Trophoblast cell (in vitro differentiated cells and primary cell): ENCODE data around the gene TTC27.

ENCODE experiments used
- DNase-seq, 2 donors: peaks; one replicate each; pipeline ENCODE4 v3.0.0-alpha.2; 2016
- H2AFZ ChIP-seq: 2 replicates; pipeline ENCODE4 v1.6.1; 2013; ENCODE audit warnings: low read length, moderate library complexity, mild to moderate bottlenecking; ENCODE audit not compliant: insufficient read depth, poor library complexity
- H2AK5ac ChIP-seq: 2 replicates; pipeline ENCODE4 v1.6.1; 2013; ENCODE audit warnings: mild to moderate bottlenecking, low read length
- H2BK120ac ChIP-seq: 2 replicates; pipeline ENCODE4 v1.6.1; 2013; ENCODE audit warnings: low read length, mild to moderate bottlenecking, moderate library complexity; ENCODE audit not compliant: insufficient read depth, poor library complexity
- H2BK12ac ChIP-seq: 2 replicates; pipeline ENCODE4 v1.6.1; 2013; ENCODE audit warnings: mild to moderate bottlenecking, low read length, moderate library complexity
- H2BK5ac ChIP-seq: 2 replicates; pipeline ENCODE4 v1.6.1; 2013; ENCODE audit warnings: low read length, low read depth, moderate library complexity, mild to moderate bottlenecking; ENCODE audit not compliant: poor library complexity
- H3K14ac ChIP-seq: 2 replicates; pipeline ENCODE4 v1.6.1; 2013; ENCODE audit warnings: mild to moderate bottlenecking, low read length
- H3K18ac ChIP-seq: 2 replicates; pipeline ENCODE4 v1.6.1; 2013; ENCODE audit warnings: mild to moderate bottlenecking, low read length
- H3K23ac ChIP-seq: 2 replicates; pipeline ENCODE4 v1.6.1; 2013; ENCODE audit warnings: low read length
- H3K27ac ChIP-seq: 2 replicates; pipeline ENCODE4 v1.5.1; 2013; ENCODE audit warnings: low read depth, mild to moderate bottlenecking, inconsistent platforms, low read length, moderate library complexity
- H3K27me3 ChIP-seq: 2 replicates; pipeline ENCODE4 v1.6.1; 2013; ENCODE audit warnings: inconsistent platforms, mild to moderate bottlenecking, low read length, moderate library complexity; ENCODE audit not compliant: insufficient read depth
- H3K36me3 ChIP-seq, 2 experiments: 1 replicate in 1 of 2; 2 replicates in 1 of 2; pipeline ENCODE4 v1.6.1; 2013; ENCODE audit warnings: low read length in 2 of 2, mild to moderate bottlenecking in 2 of 2, moderate library complexity in 1 of 2; ENCODE audit not compliant: insufficient read depth in 2 of 2, control insufficient read depth in 1 of 2
- H3K4ac ChIP-seq: 2 replicates; pipeline ENCODE4 v1.6.1; 2013; ENCODE audit warnings: low read depth, mild to moderate bottlenecking, low read length, moderate library complexity
- H3K4me1 ChIP-seq, 2 experiments: 1 replicate in 1 of 2; 2 replicates in 1 of 2; pipeline ENCODE4 v1.6.1; 2013; ENCODE audit warnings: low read length in 2 of 2, mild to moderate bottlenecking in 2 of 2, moderate library complexity in 1 of 2; ENCODE audit not compliant: insufficient read depth in 2 of 2, control insufficient read depth in 1 of 2
- H3K4me2 ChIP-seq: 2 replicates; pipeline ENCODE4 v1.6.1; 2013; ENCODE audit warnings: inconsistent platforms, mild to moderate bottlenecking, low read length, moderate library complexity
- H3K4me3 ChIP-seq: 2 replicates; pipeline ENCODE4 v1.5.1; 2013; ENCODE audit warnings: mild to moderate bottlenecking, low read depth, low read length, inconsistent platforms
- H3K79me1 ChIP-seq: one replicate; pipeline ENCODE4 v1.6.1; 2013; ENCODE audit warnings: low read length
- H3K79me2 ChIP-seq: 2 replicates; pipeline ENCODE4 v1.6.1; 2013; ENCODE audit warnings: low read length, mild to moderate bottlenecking; ENCODE audit not compliant: control insufficient read depth, insufficient read depth, poor library complexity
- H3K9ac ChIP-seq: 2 replicates; pipeline ENCODE4 v1.6.1; 2013; ENCODE audit warnings: mild to moderate bottlenecking, low read length
- H3K9me3 ChIP-seq: 2 replicates; pipeline ENCODE4 v1.6.1; 2013; ENCODE audit warnings: low read depth, mild to moderate bottlenecking, control low read depth, inconsistent platforms, low read length; ENCODE audit not compliant: insufficient read depth
- H4K12ac ChIP-seq: 2 replicates; pipeline ENCODE4 v1.6.1; 2013; ENCODE audit warnings: low read depth, mild to moderate bottlenecking, low read length, moderate library complexity
- H4K8ac ChIP-seq: 2 replicates; pipeline ENCODE4 v1.6.1; 2013; ENCODE audit warnings: low read depth, mild to moderate bottlenecking, low read length, moderate library complexity
- H4K91ac ChIP-seq: one replicate; pipeline ENCODE4 v1.6.1; 2013; ENCODE audit warnings: low read depth, mild to moderate bottlenecking, low read length, moderate library complexity
- WGBS: extraction: QIAGEN DNeasy Blood & Tissue Kit; methylation state at CpG from one replicate; pipeline ENCODE4 v1.1.7; 2013; ENCODE audit warnings: missing lambda C conversion rate; ENCODE audit not compliant: insufficient read length, insufficient coverage; ENCODE audit errors: extremely low coverage; 5-methylcytosine and 5-hydroxymethylcytosine counted together

The TTC27 gene

DNA sequence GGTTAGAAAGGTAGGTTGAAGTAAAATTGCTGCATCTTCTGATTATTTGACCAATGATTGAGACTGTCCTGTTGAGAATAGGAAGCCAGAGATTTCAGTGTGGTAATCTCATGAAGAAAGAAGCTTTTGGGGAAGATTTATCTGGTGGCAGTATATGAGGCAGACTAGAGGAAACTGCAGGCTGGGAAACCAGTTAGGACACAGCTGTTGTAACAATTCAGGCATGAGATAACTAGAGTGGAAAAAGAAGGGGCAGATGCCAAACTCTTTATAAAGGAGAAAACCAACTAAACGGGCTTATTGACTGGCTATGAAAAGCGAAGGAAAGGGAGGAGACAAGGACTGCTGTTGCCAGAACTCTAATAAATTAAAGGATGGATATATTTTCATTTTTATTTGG is 155.6 kb downstream of the TTC27 start:
- Histone ChIP-seq H3K27me3 (no peaks in the 10 kb centered on the region), H3K4me2 (no peak overlapping the region), H3K23ac (no peak overlapping the region), H4K8ac (no peak overlapping the region), H3K9ac (no peak overlapping the region), H3K4ac (no peak overlapping the region), H3K79me1 (no peaks in the 10 kb centered on the region), H2BK120ac (no peak overlapping the region), H3K27ac (no peak overlapping the region), H3K4me3 (no peak overlapping the region), H3K9me3 (no peaks in the 10 kb centered on the region), H3K14ac (no peak overlapping the region), H3K18ac (no peak overlapping the region), H4K12ac (no peak overlapping the region), H3K4me1 (no peaks in the 10 kb centered on the region), H2BK12ac (no peak overlapping the region), H4K91ac (no peak overlapping the region), H2BK5ac (no peak overlapping the region), H3K79me2 (no peaks in the 10 kb centered on the region), H2AK5ac (no peak overlapping the region), H2AFZ (no peak overlapping the region), H3K36me3 (no peaks in the 10 kb centered on the region)
- no CpG with 5 or more reads among the region's 2 CpGs for whole genome bisulfite sequencing
- DNase-seq = peak; percentile 41 to 89

DNA sequence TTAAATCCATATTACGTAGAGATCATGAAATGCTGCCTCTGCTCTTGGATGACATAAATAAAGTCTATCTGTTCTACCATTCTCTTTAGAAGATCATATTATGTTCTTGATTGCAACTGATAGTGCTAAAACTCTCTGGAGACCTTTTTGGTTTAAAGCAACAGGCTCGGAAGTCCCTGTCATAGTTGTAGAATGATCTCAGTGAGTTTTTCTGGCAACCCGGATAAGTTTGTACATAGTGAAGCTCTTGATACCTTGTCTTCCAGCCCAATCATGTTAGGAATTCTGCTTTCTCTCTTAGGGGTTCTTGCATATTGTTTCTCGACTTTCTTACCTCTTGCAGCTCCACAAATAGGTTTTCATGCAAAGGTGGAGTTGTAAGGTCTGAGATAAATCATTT is 156.1 kb downstream of the TTC27 start:
- Histone ChIP-seq H3K27me3 (no peaks in the 10 kb centered on the region), H3K9me3 (no peaks in the 10 kb centered on the region), H3K4me1 (no peaks in the 10 kb centered on the region), H3K14ac (no peak overlapping the region), H4K8ac (no peak overlapping the region), H3K23ac (no peak overlapping the region), H2BK12ac (no peak overlapping the region), H3K4ac (no peak overlapping the region), H3K36me3 (no peaks in the 10 kb centered on the region), H2AFZ (no peak overlapping the region), H4K12ac (no peak overlapping the region), H3K4me3 (no peak overlapping the region), H3K27ac (no peak overlapping the region), H3K9ac (no peak overlapping the region), H3K18ac (no peak overlapping the region), H3K4me2 (no peak overlapping the region), H2BK5ac (no peak overlapping the region), H3K79me2 (no peaks in the 10 kb centered on the region), H2AK5ac (no peak overlapping the region), H4K91ac (no peak overlapping the region), H2BK120ac (no peak overlapping the region), H3K79me1 (no peaks in the 10 kb centered on the region)
- no CpG with 5 or more reads among the region's 4 CpGs for WGBS
- DNase-seq = peak; percentile 25 to 82

DNA sequence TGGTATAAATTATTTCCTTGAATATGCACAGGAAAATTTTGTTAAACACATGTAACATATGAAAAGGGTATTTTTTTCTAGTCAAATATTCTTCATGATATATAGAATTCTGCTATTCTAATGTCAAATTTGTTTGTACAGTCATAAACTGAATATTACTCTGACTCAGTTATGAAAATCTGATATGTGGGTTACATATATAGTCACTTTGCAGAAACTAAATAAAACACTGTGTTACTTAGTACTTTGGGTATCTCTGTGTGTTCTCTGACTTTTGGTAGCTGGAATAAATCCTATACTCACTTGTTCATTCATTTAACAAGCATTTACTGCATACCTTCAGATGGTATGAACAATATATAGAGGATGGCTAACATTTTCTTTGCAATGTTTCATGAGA is 159.4 kb downstream of the TTC27 start:
- H2AK5ac ChIP-seq = no peak overlapping the region
- H3K27ac ChIP-seq = no peak overlapping the region
- H3K23ac ChIP-seq = no peak overlapping the region
- no peaks in the 10 kb centered on the region for H3K79me1 ChIP-seq
- H2BK120ac ChIP-seq = no peak overlapping the region
- H3K4me1 ChIP-seq = no peaks in the 10 kb centered on the region
- H4K8ac ChIP-seq = no peak overlapping the region
- no peaks in the 10 kb centered on the region for H3K9me3 ChIP-seq
- no peaks in the 10 kb centered on the region for H3K27me3 ChIP-seq
- no peak overlapping the region for H4K91ac ChIP-seq
- H3K36me3 ChIP-seq = no peaks in the 10 kb centered on the region
- no peak overlapping the region for H3K4ac ChIP-seq
- no peak for DNase-seq
- no peaks in the 10 kb centered on the region for H3K79me2 ChIP-seq
- no peak overlapping the region for H2BK5ac ChIP-seq
- no peak overlapping the region for H4K12ac ChIP-seq
- H3K4me2 ChIP-seq = no peak overlapping the region
- no peak overlapping the region for H3K9ac ChIP-seq
- no peak overlapping the region for H2AFZ ChIP-seq
- no peak overlapping the region for H3K18ac ChIP-seq
- no peak overlapping the region for H3K4me3 ChIP-seq
- no peak overlapping the region for H2BK12ac ChIP-seq
- H3K14ac ChIP-seq = no peak overlapping the region

DNA sequence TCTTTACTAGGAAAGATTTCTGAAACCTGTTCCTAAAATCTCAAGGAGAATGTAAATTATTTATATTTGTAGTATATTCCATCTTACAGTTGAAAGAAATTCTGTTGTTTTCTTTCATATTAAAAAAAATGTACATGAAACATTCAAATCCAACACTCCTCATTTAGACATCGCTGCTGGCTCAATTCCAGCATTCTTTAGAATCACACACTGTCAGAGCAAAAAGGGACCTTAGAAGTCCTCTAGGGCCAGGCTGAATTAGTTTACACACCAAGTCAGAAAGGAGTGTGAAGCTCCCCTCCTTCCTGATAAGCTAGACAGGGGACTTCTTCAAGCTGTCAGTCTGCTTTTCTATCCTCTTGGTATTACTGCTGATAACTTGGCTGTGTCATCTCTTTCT is 160.3 kb downstream of the TTC27 start:
- Histone ChIP-seq H3K4me1 (no peaks in the 10 kb centered on the region), H3K4me2 (no peak overlapping the region), H2BK12ac (no peak overlapping the region), H3K4me3 (no peak overlapping the region), H3K36me3 (no peaks in the 10 kb centered on the region), H4K12ac (no peak overlapping the region), H2AFZ (no peak overlapping the region), H2BK5ac (no peak overlapping the region), H2BK120ac (no peak overlapping the region), H3K9me3 (peaks cover 2% of the 10 kb centered on the region), H3K9ac (no peak overlapping the region), H3K27me3 (no peaks in the 10 kb centered on the region), H3K4ac (no peak overlapping the region), H3K18ac (no peak overlapping the region), H3K79me1 (no peaks in the 10 kb centered on the region), H3K27ac (no peak overlapping the region), H2AK5ac (no peak overlapping the region), H3K23ac (no peak overlapping the region), H3K79me2 (no peaks in the 10 kb centered on the region), H4K8ac (no peak overlapping the region), H4K91ac (no peak overlapping the region), H3K14ac (no peak overlapping the region)
- no peak for DNase-seq
- no CpG with 5 or more reads among the region's 1 CpG for WGBS

DNA sequence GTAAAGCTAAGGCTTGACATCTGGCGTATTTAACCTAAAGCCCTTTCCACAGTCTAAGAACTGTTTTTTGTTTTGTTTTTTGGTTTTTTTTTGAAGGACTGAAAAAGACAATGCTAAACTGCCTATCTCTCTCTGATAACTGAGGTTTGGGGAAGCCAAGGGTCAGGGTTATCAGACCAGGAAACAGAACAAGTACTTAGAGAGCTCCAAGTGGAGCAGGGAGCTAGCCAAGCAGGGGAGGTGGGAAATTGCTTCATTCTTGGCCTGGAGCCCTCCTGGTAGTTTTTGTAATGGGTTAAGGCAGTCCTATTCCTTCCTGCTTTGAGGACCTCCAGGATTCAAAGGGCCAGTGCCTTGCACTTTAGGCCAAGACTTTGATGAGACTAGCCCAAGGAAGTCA is 164.6 kb downstream of the TTC27 start:
- no peak overlapping the region for H3K9ac ChIP-seq
- no peak overlapping the region for H4K8ac ChIP-seq
- H3K79me2 ChIP-seq = no peaks in the 10 kb centered on the region
- WGBS = no CpG with 5 or more reads among the region's 1 CpG
- H3K27ac ChIP-seq = no peak overlapping the region
- H3K79me1 ChIP-seq = no peaks in the 10 kb centered on the region
- no peak overlapping the region for H3K4ac ChIP-seq
- peaks cover 2% of the 10 kb centered on the region for H3K9me3 ChIP-seq
- H3K4me3 ChIP-seq = no peak overlapping the region
- no peak overlapping the region for H3K23ac ChIP-seq
- no peaks in the 10 kb centered on the region for H3K27me3 ChIP-seq
- H2AK5ac ChIP-seq = no peak overlapping the region
- H2BK5ac ChIP-seq = no peak overlapping the region
- no peaks in the 10 kb centered on the region for H3K36me3 ChIP-seq
- H4K91ac ChIP-seq = no peak overlapping the region
- DNase-seq = no peak
- no peak overlapping the region for H2BK12ac ChIP-seq
- H3K4me2 ChIP-seq = no peak overlapping the region
- H3K4me1 ChIP-seq = no peaks in the 10 kb centered on the region
- no peak overlapping the region for H4K12ac ChIP-seq
- H2AFZ ChIP-seq = no peak overlapping the region
- H3K18ac ChIP-seq = no peak overlapping the region
- no peak overlapping the region for H2BK120ac ChIP-seq
- no peak overlapping the region for H3K14ac ChIP-seq
